DND-41 (cell line): ENCODE measurements around the gene CCRL2.
A peak's percentile ranks its signal among the peaks of the same experiment; 100 is the strongest.

ENCODE experiments used
- ATAC-seq: fragments of 200-7000 bp; cut with Tn5 transposase; 3 replicates; pipeline ENCODE4 v1.9.1; 2021; ENCODE audit warnings: low read depth; ENCODE audit not compliant: insufficient read depth
- DNase-seq: peaks from one replicate; pipeline ENCODE4 v3.0.0-alpha.2; 2020
- H2AFZ ChIP-seq: 2 replicates; pipeline ENCODE4 v1.6.0; 2012; ENCODE audit warnings: low read depth, low read length
- H3K27ac ChIP-seq: 2 replicates; pipeline ENCODE4 v1.5.1; 2012; ENCODE audit warnings: low read length, inconsistent platforms
- H3K27me3 ChIP-seq: fragments of 200-600 bp; sonication (generic); 2 replicates; pipeline ENCODE4 v1.6.0; 2012; ENCODE audit warnings: low read length, mild to moderate bottlenecking, inconsistent platforms; ENCODE audit not compliant: insufficient read depth, poor library complexity
- H3K36me3 ChIP-seq: 2 replicates; pipeline ENCODE4 v1.5.1; 2012; ENCODE audit warnings: low read length, inconsistent platforms; ENCODE audit not compliant: insufficient read depth
- H3K4me1 ChIP-seq: 2 replicates; pipeline ENCODE4 v1.5.1; 2012; ENCODE audit warnings: mild to moderate bottlenecking, low read length; ENCODE audit not compliant: insufficient read depth
- H3K4me2 ChIP-seq: 2 replicates; pipeline ENCODE4 v1.6.0; 2012; ENCODE audit warnings: mild to moderate bottlenecking, moderate library complexity, low read length, inconsistent platforms; ENCODE audit not compliant: insufficient read depth
- H3K4me3 ChIP-seq, 2 experiments: fragments of 200-600 bp in 1 of 2; shearing (Covaris generic) in 1 of 2; 2 replicates each; pipeline ENCODE4 v1.5.1; 2012 to 2016; ENCODE audit warnings: inconsistent platforms in 2 of 2, low read length in 2 of 2, mild to moderate bottlenecking in 2 of 2, low read depth in 1 of 2, moderate library complexity in 1 of 2
- H3K79me2 ChIP-seq: 2 replicates; pipeline ENCODE4 v1.6.0; 2012; ENCODE audit warnings: low read length, inconsistent platforms; ENCODE audit not compliant: insufficient read depth
- H3K9ac ChIP-seq: 2 replicates; pipeline ENCODE4 v1.6.0; 2012; ENCODE audit warnings: low read depth, mild to moderate bottlenecking, inconsistent platforms, low read length, moderate library complexity
- H3K9me3 ChIP-seq: 2 replicates; pipeline ENCODE4 v1.5.1; 2012; ENCODE audit warnings: low read length, moderate library complexity, mild to moderate bottlenecking, inconsistent platforms; ENCODE audit not compliant: insufficient read depth, severe bottlenecking
- H4K20me1 ChIP-seq: 2 replicates; pipeline ENCODE4 v1.6.0; 2012; ENCODE audit warnings: low read length; ENCODE audit not compliant: insufficient read depth
- EZH2 ChIP-seq: IDR thresholded peaks from 3 replicates; pipeline ENCODE4 v1.6.1; 2012; ENCODE audit warnings: borderline replicate concordance, low read depth, mild to moderate bottlenecking, moderate library complexity, low read length, inconsistent platforms; ENCODE audit not compliant: severe bottlenecking
- TF ChIP-seq, protein P1 (sequence below): IDR thresholded peaks from 2 replicates; pipeline ENCODE4 v1.5.1; 2012; ENCODE audit warnings: borderline replicate concordance, low read length, moderate library complexity, mild to moderate bottlenecking; ENCODE audit not compliant: poor library complexity, severe bottlenecking; ENCODE audit errors: extremely low read depth

The CCRL2 gene

DNA sequence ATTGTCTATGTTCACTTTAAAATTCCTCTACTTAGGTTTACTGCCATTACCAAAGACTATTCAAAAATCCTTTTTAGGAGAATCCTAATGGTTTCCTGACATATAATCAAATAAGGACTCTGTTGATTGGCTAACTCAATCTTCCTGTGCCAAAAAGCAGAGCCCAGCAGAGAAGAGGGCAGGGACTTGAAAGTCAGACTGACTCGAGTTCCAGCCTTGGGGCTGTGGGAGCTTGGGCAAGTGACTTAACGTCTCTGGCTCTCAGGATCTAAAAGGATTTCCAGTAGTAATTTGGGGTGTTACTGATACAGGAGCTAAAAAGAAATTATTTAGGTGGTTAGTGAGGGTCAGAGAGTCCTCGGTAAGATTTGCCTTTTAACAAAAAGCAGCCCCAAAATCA lies 25.4 kb upstream of the CCRL2 start:
- TF ChIP-seq, protein P1, sequence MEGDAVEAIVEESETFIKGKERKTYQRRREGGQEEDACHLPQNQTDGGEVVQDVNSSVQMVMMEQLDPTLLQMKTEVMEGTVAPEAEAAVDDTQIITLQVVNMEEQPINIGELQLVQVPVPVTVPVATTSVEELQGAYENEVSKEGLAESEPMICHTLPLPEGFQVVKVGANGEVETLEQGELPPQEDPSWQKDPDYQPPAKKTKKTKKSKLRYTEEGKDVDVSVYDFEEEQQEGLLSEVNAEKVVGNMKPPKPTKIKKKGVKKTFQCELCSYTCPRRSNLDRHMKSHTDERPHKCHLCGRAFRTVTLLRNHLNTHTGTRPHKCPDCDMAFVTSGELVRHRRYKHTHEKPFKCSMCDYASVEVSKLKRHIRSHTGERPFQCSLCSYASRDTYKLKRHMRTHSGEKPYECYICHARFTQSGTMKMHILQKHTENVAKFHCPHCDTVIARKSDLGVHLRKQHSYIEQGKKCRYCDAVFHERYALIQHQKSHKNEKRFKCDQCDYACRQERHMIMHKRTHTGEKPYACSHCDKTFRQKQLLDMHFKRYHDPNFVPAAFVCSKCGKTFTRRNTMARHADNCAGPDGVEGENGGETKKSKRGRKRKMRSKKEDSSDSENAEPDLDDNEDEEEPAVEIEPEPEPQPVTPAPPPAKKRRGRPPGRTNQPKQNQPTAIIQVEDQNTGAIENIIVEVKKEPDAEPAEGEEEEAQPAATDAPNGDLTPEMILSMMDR: no peak
- TF ChIP-seq EZH2: no peak
- Histone ChIP-seq H3K27ac (peak overlapping the region; percentile 88), H4K20me1 (no peaks in the 10 kb centered on the region), H2AFZ (no peak overlapping the region), H3K36me3 (no peaks in the 10 kb centered on the region), H3K9ac (no peak overlapping the region), H3K9me3 (no peaks in the 10 kb centered on the region), H3K4me3 (no peak overlapping the region), H3K27me3 (no peaks in the 10 kb centered on the region), H3K79me2 (no peaks in the 10 kb centered on the region), H3K4me2 (no peak overlapping the region), H3K4me1 (peaks cover 77% of the 10 kb centered on the region)
- DNase-seq (no peak), ATAC-seq (no peak)

DNA sequence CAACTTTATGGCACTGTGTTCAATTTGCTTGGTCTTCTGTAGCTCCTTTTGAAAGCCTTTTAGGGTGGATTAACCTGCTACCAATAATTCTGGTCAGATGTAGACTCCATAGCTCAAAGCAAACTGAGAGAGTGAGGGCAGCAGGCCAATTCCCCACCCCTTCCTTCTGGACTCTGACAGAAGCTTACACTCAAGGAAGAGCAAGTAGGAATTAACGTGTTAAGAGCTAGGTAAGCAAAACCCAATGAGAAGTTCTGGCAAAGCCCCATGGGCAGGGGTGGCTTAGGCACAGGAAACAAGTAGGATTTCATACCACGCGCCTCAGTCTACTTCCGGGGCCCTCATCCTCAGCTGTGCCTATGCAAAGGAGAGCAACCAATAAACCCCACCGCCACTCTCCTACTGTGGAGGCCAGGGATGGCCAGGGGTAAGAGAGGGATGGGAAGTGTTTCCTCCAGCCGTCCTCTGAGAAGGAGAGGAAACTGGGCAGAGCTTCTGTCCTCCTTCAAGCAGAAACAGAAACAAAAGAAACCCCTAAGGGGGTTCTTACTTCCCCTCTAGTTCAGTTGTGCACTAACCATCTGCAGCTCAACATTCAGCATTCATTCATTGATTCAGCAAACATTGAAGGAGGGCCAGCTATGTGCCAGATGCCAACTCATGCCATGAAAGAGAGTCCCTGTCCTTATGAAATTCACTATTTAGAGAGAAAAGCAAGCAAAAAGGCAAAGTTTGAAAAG lies 23.7 kb upstream of the CCRL2 start:
- H4K20me1 ChIP-seq: no peaks in the 10 kb centered on the region
- H3K4me2 ChIP-seq: peak overlapping the region; percentile 51
- peak overlapping the region; percentile 24 for H3K9ac ChIP-seq
- no peak overlapping the region; the same call in 1 of the 2 replicates for H2AFZ ChIP-seq
- DNase-seq (peak; percentile 68), ATAC-seq (peak; percentile 59)
- TF ChIP-seq, protein P1: no peak
- no peak for TF ChIP-seq EZH2
- H3K4me1 ChIP-seq: peaks cover 84% of the 10 kb centered on the region
- H3K79me2 ChIP-seq: no peaks in the 10 kb centered on the region
- no peaks in the 10 kb centered on the region for H3K27me3 ChIP-seq
- H3K27ac ChIP-seq: peak overlapping the region; percentile 88
- H3K4me3 ChIP-seq: peak overlapping the region in 1 of 2 experiments; percentile 3; a peak in 1 of 4 replicates
- no peaks in the 10 kb centered on the region for H3K36me3 ChIP-seq
- no peaks in the 10 kb centered on the region for H3K9me3 ChIP-seq

DNA sequence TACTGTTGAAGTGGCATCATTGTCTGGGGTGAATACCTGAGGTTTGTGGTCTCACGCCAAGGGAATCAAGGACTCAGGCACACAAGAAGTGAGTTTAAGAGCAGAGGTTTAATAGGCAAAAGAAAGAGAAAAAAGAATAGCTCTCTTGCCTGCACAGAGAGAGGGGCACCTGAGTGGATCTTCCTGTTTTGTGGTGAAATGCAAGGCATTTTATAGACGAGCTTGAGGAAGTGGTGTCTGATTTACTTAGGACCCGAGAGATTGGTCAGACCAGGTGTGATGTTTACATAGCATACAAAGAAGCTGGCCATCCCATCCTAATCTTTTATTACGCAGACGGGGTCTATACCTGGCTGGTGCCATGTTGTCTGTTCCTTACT lies 23.1 kb upstream of the CCRL2 start:
- ATAC-seq (peak; percentile 60), DNase-seq (peak; percentile 60)
- Histone ChIP-seq H3K4me1 (peaks cover 84% of the 10 kb centered on the region), H3K79me2 (no peaks in the 10 kb centered on the region), H2AFZ (no peak overlapping the region), H3K9me3 (no peaks in the 10 kb centered on the region), H3K27me3 (no peaks in the 10 kb centered on the region), H3K4me2 (peak overlapping the region; percentile 51), H3K36me3 (no peaks in the 10 kb centered on the region), H4K20me1 (no peaks in the 10 kb centered on the region), H3K27ac (peak overlapping the region; percentile 88), H3K4me3 (peak overlapping the region in 1 of 2 experiments; percentile 8; a peak in 1 of 4 replicates), H3K9ac (peak overlapping the region; percentile 24)
- TF ChIP-seq, protein P1: no peak
- no peak for TF ChIP-seq EZH2
